Inferior parietal cortex (tissue), 1 donor: ENCODE measurements around the gene POC1A.

Experiments
- DNase-seq: peaks from one replicate; pipeline ENCODE4 v3.0.0-alpha.2; 2016; ENCODE audit errors: extremely low spot score

POC1A gene

DNA sequence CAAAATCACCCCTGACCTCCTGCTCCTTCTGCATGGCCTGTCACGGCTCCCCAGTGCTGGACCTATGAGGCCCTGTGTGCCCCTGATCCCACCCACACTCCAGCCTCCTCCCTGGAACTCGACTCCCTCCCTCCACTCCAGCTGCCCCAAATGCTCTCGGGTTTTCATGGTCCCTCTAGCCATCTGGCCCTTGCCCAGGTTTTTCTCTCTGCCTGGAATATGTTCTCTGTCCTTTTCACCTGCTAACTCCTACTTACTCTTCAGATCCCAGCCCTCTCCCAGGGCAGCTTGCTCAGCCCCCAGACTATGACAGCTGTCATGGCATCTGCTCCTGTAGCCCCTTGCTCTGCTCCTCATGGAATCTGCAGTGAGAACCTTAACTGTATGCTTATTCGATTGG, 128.2 kb downstream of the POC1A start:
- DNase-seq = no peak

DNA sequence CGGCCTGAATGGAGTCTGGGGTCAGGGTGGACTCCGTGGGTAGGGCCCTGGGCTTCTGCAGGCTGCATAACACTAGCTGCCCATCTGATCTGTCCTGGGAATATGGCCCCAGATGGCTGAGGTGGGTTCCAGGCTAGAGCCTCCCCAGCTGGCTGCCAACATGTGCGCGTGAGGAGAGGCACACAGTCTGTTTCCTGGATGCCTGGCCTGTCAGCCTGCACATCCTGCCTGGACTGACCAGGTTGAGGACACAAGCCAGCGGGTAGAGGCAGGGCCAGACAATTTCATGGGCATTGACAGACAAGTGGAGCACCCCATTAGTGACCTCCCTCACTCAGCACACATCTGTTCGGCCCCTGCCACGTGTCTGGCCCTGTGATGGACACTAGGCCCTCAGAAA, 128.8 kb downstream of the POC1A start:
- no peak for DNase-seq
